Measurements from ENCODE around the gene SMAD6.

DNA sequence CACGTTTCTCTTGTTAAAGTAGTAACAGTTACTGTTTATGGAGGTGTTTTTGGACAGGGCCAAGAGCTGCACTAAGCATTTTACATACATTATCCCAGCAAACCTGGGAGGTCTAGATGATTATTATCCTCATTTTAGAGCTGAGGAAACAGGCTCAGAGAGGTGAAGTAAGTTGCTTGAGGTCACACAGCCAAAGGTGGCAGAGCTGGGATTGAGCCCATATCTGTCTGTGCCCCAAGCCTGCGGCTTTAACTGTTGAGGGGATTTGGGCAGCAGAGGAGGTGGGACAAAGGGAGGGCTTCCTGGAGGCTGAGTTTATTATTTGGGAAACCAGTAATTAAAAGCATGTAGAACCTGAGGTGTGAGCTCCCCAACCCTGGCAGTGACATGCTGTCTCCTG lies 9.2 kb downstream of the SMAD6 start:
- TF ChIP-seq, protein P1, sequence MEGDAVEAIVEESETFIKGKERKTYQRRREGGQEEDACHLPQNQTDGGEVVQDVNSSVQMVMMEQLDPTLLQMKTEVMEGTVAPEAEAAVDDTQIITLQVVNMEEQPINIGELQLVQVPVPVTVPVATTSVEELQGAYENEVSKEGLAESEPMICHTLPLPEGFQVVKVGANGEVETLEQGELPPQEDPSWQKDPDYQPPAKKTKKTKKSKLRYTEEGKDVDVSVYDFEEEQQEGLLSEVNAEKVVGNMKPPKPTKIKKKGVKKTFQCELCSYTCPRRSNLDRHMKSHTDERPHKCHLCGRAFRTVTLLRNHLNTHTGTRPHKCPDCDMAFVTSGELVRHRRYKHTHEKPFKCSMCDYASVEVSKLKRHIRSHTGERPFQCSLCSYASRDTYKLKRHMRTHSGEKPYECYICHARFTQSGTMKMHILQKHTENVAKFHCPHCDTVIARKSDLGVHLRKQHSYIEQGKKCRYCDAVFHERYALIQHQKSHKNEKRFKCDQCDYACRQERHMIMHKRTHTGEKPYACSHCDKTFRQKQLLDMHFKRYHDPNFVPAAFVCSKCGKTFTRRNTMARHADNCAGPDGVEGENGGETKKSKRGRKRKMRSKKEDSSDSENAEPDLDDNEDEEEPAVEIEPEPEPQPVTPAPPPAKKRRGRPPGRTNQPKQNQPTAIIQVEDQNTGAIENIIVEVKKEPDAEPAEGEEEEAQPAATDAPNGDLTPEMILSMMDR (conservative IDR thresholded peaks at IDR 0.05; ENCODE audit: low read depth in 2 of 2) = no peak
- TF ChIP-seq EZH2phosphoT487 (IDR thresholded peaks at IDR 0.05; ENCODE audit: unreplicated experiment) (no peak), POLR2AphosphoS5 (IDR thresholded peaks at IDR 0.05; ENCODE audit: low read depth) (no peak), EZH2 (IDR thresholded peaks at IDR 0.05; ENCODE audit: low read depth, unreplicated experiment) (no peak), CREB1 (CRISPR knock-in tag; IDR thresholded peaks at IDR 0.05; ENCODE audit: low read depth) (no peak), NANOG (IDR thresholded peaks at IDR 0.05; ENCODE audit: borderline replicate concordance) (no peak), JUNB (IDR thresholded peaks at IDR 0.05; ENCODE audit: unreplicated experiment) (no peak), ZNF114 (CRISPR knock-in tag; IDR thresholded peaks at IDR 0.05) (no peak), STAT1 (IDR thresholded peaks at IDR 0.05; ENCODE audit: unreplicated experiment) (no peak), ZNF331 (CRISPR knock-in tag; IDR thresholded peaks at IDR 0.05; ENCODE audit: low read depth) (no peak)
- TF ChIP-seq, protein P2, sequence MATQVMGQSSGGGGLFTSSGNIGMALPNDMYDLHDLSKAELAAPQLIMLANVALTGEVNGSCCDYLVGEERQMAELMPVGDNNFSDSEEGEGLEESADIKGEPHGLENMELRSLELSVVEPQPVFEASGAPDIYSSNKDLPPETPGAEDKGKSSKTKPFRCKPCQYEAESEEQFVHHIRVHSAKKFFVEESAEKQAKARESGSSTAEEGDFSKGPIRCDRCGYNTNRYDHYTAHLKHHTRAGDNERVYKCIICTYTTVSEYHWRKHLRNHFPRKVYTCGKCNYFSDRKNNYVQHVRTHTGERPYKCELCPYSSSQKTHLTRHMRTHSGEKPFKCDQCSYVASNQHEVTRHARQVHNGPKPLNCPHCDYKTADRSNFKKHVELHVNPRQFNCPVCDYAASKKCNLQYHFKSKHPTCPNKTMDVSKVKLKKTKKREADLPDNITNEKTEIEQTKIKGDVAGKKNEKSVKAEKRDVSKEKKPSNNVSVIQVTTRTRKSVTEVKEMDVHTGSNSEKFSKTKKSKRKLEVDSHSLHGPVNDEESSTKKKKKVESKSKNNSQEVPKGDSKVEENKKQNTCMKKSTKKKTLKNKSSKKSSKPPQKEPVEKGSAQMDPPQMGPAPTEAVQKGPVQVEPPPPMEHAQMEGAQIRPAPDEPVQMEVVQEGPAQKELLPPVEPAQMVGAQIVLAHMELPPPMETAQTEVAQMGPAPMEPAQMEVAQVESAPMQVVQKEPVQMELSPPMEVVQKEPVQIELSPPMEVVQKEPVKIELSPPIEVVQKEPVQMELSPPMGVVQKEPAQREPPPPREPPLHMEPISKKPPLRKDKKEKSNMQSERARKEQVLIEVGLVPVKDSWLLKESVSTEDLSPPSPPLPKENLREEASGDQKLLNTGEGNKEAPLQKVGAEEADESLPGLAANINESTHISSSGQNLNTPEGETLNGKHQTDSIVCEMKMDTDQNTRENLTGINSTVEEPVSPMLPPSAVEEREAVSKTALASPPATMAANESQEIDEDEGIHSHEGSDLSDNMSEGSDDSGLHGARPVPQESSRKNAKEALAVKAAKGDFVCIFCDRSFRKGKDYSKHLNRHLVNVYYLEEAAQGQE (IDR thresholded peaks at IDR 0.05; ENCODE audit: unreplicated experiment) = no peak
- TF ChIP-seq, protein P3, sequence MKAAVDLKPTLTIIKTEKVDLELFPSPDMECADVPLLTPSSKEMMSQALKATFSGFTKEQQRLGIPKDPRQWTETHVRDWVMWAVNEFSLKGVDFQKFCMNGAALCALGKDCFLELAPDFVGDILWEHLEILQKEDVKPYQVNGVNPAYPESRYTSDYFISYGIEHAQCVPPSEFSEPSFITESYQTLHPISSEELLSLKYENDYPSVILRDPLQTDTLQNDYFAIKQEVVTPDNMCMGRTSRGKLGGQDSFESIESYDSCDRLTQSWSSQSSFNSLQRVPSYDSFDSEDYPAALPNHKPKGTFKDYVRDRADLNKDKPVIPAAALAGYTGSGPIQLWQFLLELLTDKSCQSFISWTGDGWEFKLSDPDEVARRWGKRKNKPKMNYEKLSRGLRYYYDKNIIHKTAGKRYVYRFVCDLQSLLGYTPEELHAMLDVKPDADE (IDR thresholded peaks at IDR 0.05) = no peak
